Activated T-cell treated with anti-CD3 and anti-CD28 coated beads, Interleukin-2, amount 50 U/mL, for 4 hours (primary cell): Measurements from ENCODE around the gene R3HDML. TPM values are rescaled to one million over a fixed set of nuclear protein-coding genes. Genes with fewer than 3 reads are reported as not detected.
"Not testable (repeated sequence)": the region's sequence is repeated elsewhere in the genome, so short reads cannot be mapped to it uniquely, and the experiment has no call there.

Experiments used
- ATAC-seq, 2 donors: fragments of 200-7000 bp; cut with Tn5 transposase; one replicate each; pipeline ENCODE4 v1.10.0; 2021
- DNase-seq: peaks from one replicate; pipeline ENCODE4 v3.0.0-alpha.2; 2020
- H3K27me3 Mint-ChIP-seq: one replicate; pipeline ENCODE4 v1.8.0; 2021; ENCODE audit warnings: low read depth, mixed read lengths
- H3K36me3 Mint-ChIP-seq: one replicate; pipeline ENCODE4 v1.8.0; 2022; ENCODE audit warnings: mixed read lengths; ENCODE audit not compliant: insufficient read depth
- H3K4me1 Mint-ChIP-seq: one replicate; pipeline ENCODE4 v1.8.0; 2021; ENCODE audit warnings: low read depth, mixed read lengths
- H3K4me3 Mint-ChIP-seq: one replicate; pipeline ENCODE4 v1.8.0; 2021; ENCODE audit warnings: mild to moderate bottlenecking, moderate library complexity, mixed read lengths
- H3K9me3 Mint-ChIP-seq: one replicate; pipeline ENCODE4 v1.8.0; 2021; ENCODE audit warnings: mixed read lengths
- total RNA-seq, 3 donors: library from RNA; stranded (reverse); gene quantifications; one replicate each; pipeline ENCODE4 v1.2.1, GENCODE V29; 2021

Gene R3HDML
- total RNA-seq, 3 donors from 2014 or later, result not detected

GRCh38 chr20:44344723-44345122, 7.9 kb downstream of the R3HDML start:
- ATAC-seq, result no peak
- Mint-ChIP-seq H3K9me3 (no peaks in the 10 kb centered on the region), H3K36me3 (no peaks in the 10 kb centered on the region), H3K4me1 (no peaks in the 10 kb centered on the region), H3K27me3 (peaks cover 5% of the 10 kb centered on the region), H3K4me3 (no peak overlapping the region)
- no peak for DNase-seq

- H3K27me3 Mint-ChIP-seq, result peaks cover 8% of the 10 kb centered on the region
- no peak for ATAC-seq
- DNase-seq, result no peak
- no peaks in the 10 kb centered on the region for H3K4me1 Mint-ChIP-seq
- no peak overlapping the region for H3K4me3 Mint-ChIP-seq
- H3K9me3 Mint-ChIP-seq, result no peaks in the 10 kb centered on the region
- H3K36me3 Mint-ChIP-seq, result no peaks in the 10 kb centered on the region
Observed at GRCh38 chr20:44345147-44345546, 8.3 kb downstream of the R3HDML start.

GRCh38 chr20:44345941-44346340, 9.1 kb downstream of the R3HDML start:
- not testable (repeated sequence) for H3K9me3 Mint-ChIP-seq, H3K27me3 Mint-ChIP-seq, H3K4me1 Mint-ChIP-seq, H3K36me3 Mint-ChIP-seq, DNase-seq, ATAC-seq, H3K4me3 Mint-ChIP-seq

GRCh38 chr20:44348168-44348659, 11.4 kb downstream of the R3HDML start:
- H3K27me3 Mint-ChIP-seq, result peaks cover 20% of the 10 kb centered on the region
- DNase-seq, result no peak
- H3K4me3 Mint-ChIP-seq, result no peak overlapping the region
- no peaks in the 10 kb centered on the region for H3K4me1 Mint-ChIP-seq
- ATAC-seq, result no peak
- no peaks in the 10 kb centered on the region for H3K36me3 Mint-ChIP-seq
- H3K9me3 Mint-ChIP-seq, result no peaks in the 10 kb centered on the region

- Mint-ChIP-seq H3K4me1 (no peaks in the 10 kb centered on the region), H3K9me3 (no peaks in the 10 kb centered on the region), H3K4me3 (no peak overlapping the region), H3K36me3 (no peaks in the 10 kb centered on the region), H3K27me3 (peaks cover 17% of the 10 kb centered on the region)
- ATAC-seq (no peak), DNase-seq (no peak)
Observed at GRCh38 chr20:44349349-44349748, 12.5 kb downstream of the R3HDML start.

GRCh38 chr20:44350567-44350966, 13.7 kb downstream of the R3HDML start:
- no peaks in the 10 kb centered on the region for H3K36me3 Mint-ChIP-seq
- ATAC-seq, result no peak
- no peak overlapping the region for H3K4me3 Mint-ChIP-seq
- DNase-seq, result no peak
- peaks cover 21% of the 10 kb centered on the region for H3K27me3 Mint-ChIP-seq
- H3K4me1 Mint-ChIP-seq, result no peaks in the 10 kb centered on the region
- H3K9me3 Mint-ChIP-seq, result no peaks in the 10 kb centered on the region

GRCh38 chr20:44354979-44355497, 18.2 kb downstream of the R3HDML start:
- ATAC-seq (no peak), DNase-seq (no peak)
- H3K27me3 Mint-ChIP-seq, result peaks cover 20% of the 10 kb centered on the region
- H3K9me3 Mint-ChIP-seq, result no peaks in the 10 kb centered on the region
- H3K4me3 Mint-ChIP-seq, result no peak overlapping the region
- H3K36me3 Mint-ChIP-seq, result no peaks in the 10 kb centered on the region
- H3K4me1 Mint-ChIP-seq, result no peaks in the 10 kb centered on the region

GRCh38 chr20:44355498-44356352, 18.9 kb downstream of the R3HDML start, which contains the start of gene HNF4A:
Gene HNF4A, plus strand, starts transcription at chr20:44355699. Its CDS starts 106 bp downstream, at chr20:44355805.
- Mint-ChIP-seq H3K9me3 (no peaks in the 10 kb centered on the region), H3K36me3 (no peaks in the 10 kb centered on the region), H3K27me3 (peaks cover 18% of the 10 kb centered on the region), H3K4me1 (no peaks in the 10 kb centered on the region), H3K4me3 (no peak within 1 kb of the TSS)
- DNase-seq, result no peak
- no peak for ATAC-seq

GRCh38 chr20:44356353-44356723, 19.5 kb downstream of the R3HDML start:
- H3K9me3 Mint-ChIP-seq, result no peaks in the 10 kb centered on the region
- no peak for ATAC-seq
- DNase-seq, result no peak

GRCh38 chr20:44357020-44357419, 20.2 kb downstream of the R3HDML start:
- Mint-ChIP-seq H3K36me3 (no peaks in the 10 kb centered on the region), H3K27me3 (peaks cover 13% of the 10 kb centered on the region), H3K9me3 (no peaks in the 10 kb centered on the region), H3K4me1 (no peaks in the 10 kb centered on the region), H3K4me3 (no peak overlapping the region)
- ATAC-seq (no peak), DNase-seq (no peak)

More at GRCh38 chr20:44356353-44356723, 19.5 kb downstream of the R3HDML start:
- no peaks in the 10 kb centered on the region for H3K4me1 Mint-ChIP-seq
- H3K4me3 Mint-ChIP-seq, result no peak overlapping the region
- no peaks in the 10 kb centered on the region for H3K36me3 Mint-ChIP-seq
- H3K27me3 Mint-ChIP-seq, result peaks cover 18% of the 10 kb centered on the region

GRCh38 chr20:44357555-44358125, 20.8 kb downstream of the R3HDML start:
- H3K27me3 Mint-ChIP-seq, result peaks cover 7% of the 10 kb centered on the region
- H3K4me3 Mint-ChIP-seq, result no peak overlapping the region
- ATAC-seq, result no peak
- no peaks in the 10 kb centered on the region for H3K9me3 Mint-ChIP-seq
- DNase-seq, result no peak
- H3K36me3 Mint-ChIP-seq, result no peaks in the 10 kb centered on the region
- H3K4me1 Mint-ChIP-seq, result no peaks in the 10 kb centered on the region

- DNase-seq (no peak), ATAC-seq (no peak)
- no peaks in the 10 kb centered on the region for H3K4me1 Mint-ChIP-seq
- H3K27me3 Mint-ChIP-seq, result peaks cover 7% of the 10 kb centered on the region
- no peaks in the 10 kb centered on the region for H3K36me3 Mint-ChIP-seq
- H3K9me3 Mint-ChIP-seq, result no peaks in the 10 kb centered on the region
- H3K4me3 Mint-ChIP-seq, result no peak overlapping the region
Observed at GRCh38 chr20:44358776-44359175, 21.9 kb downstream of the R3HDML start.

GRCh38 chr20:44360221-44360620, 23.4 kb downstream of the R3HDML start:
- ATAC-seq, result no peak
- DNase-seq, result no peak
- no peaks in the 10 kb centered on the region for H3K36me3 Mint-ChIP-seq
- no peak overlapping the region for H3K4me3 Mint-ChIP-seq
- peaks cover 5% of the 10 kb centered on the region for H3K27me3 Mint-ChIP-seq
- no peaks in the 10 kb centered on the region for H3K9me3 Mint-ChIP-seq
- no peaks in the 10 kb centered on the region for H3K4me1 Mint-ChIP-seq

- Mint-ChIP-seq H3K27me3 (peaks cover 3% of the 10 kb centered on the region), H3K36me3 (no peaks in the 10 kb centered on the region), H3K4me1 (no peaks in the 10 kb centered on the region), H3K9me3 (no peaks in the 10 kb centered on the region), H3K4me3 (no peak overlapping the region)
- DNase-seq, result no peak
- ATAC-seq, result no peak
Observed at GRCh38 chr20:44361021-44361420, 24.2 kb downstream of the R3HDML start.
